HG02759 (cell line): ENCODE results near the gene DENND5B.
A peak's percentile ranks its signal among the peaks of the same experiment; 100 is the strongest.
"Not testable (repeated sequence)": the region's sequence is repeated elsewhere in the genome, so short reads cannot be mapped to it uniquely, and the experiment has no call there.

Experiments
- ATAC-seq: cut with Tn5 transposase; IDR thresholded peaks from one replicate; pipeline ENCODE4 v1.9.1; 2021; ENCODE audit warnings: mild to moderate bottlenecking, moderate library complexity; ENCODE audit not compliant: unreplicated experiment

The DENND5B gene

DNA sequence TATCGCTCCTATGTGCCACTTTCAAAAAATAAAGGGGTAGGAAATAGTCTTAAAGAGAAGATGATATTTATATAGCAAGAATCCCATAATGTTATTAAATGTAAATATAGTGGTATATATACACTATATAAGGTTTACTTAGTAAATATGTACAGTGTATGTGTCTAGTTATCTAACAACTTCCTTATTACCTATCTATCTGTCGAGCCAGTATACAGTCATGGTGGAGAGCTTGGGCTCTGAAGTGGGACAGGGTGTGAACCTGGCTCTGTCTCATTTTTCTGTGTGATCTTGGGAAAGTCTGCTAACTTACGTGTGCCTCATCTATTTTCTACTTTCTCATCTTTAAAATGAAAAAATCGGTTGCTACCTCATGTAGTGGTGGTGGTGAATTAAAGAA lies 202.2 kb downstream of the DENND5B start:
- no peak for ATAC-seq

DNA sequence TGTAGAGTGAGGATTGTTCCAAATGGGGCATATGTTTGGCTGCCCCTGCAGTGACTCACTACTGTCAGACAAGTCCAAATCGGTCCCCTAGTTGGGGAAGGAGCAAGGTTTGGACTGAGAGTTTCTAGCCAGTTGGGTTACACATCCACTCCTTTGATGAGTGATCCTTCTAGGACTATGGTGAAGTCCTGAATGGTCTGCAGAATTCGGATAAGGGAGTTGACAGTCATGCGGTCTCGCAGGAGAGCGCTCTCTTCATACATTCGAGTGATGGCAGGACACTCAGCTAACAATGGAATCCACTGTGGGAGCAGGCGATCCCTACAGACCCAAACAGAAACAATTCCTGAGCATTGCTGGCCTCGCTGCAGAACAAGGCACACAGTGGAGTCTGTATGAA lies 203.5 kb downstream of the DENND5B start:
- no peak for ATAC-seq

DNA sequence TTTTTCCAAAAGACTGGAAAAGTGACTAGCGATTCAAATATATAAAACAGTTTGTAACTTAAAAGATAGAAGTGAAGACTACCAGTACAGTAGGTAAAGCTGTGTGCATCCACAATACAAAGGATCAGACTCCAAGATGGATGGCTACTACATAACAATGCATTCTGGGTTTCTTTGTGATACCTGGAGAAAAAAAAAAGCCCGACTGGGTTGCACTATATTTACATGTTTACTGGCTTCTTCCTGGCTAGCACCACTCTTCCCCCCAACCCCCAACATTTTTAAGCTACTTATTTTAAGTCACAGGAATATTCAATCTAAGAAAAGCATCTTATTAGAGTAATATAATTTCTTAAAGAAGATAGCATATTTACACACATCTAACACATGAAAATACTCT lies 203.9 kb downstream of the DENND5B start:
- no peak for ATAC-seq

DNA sequence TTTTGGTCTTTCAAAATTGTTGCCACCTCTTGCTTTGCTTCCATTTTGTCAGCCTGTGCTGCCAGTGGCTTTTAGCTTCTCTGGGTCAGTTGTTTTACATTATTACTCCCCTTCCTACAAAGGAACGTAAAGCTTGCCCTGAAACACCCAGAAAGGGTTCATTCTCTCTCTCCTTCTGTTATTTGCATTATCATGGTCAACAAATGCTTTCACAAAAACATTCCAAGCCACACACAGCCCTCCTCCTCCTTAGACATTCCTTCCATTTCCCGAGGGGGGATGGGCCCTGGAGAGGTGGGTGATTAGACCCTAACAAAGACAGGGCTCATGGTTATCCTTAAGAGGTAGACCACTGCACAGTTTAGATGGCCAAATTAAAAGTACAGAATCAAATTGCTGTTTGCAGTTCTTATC lies 204.6 kb downstream of the DENND5B start:
- no peak for ATAC-seq

DNA sequence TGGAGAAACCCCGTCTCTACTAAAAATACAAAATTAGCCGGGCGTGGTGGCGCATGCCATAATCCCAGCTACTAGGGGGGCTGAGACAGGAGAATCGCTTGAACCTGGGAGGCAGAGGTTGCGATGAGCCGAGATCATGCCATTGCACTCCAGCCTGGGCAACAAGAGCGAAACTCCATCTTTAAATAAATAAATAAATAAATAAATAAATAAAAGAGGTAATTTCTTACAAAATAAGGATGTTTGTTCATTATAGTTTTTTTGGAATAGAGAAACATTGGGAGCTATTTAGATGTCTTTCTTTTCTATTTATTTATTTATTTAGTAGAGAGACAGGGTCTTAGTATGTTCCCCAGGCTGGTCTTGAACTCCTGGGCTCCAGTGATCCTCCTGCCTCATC lies 213.7 kb downstream of the DENND5B start:
- not testable (repeated sequence) for ATAC-seq

DNA sequence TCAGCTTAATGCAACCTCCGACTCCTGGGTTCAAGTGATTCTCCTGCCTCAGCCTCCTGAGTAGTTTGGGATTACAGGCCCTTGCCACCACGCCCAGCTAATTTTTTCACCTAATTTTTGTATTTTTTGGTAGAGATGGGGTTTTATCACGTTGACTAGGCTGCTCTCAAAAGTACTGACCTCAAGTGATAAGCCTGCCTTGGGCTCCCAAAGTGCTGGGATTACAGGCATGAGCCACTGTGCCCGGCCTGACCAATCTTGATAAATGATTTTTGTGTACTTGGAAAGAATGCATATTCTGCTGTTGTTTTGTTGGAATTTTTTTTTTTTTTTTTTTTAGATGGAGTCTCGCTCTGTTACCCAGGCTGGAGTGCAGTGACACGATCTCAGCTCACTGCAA lies 215.5 kb downstream of the DENND5B start:
- ATAC-seq = not testable (repeated sequence)

DNA sequence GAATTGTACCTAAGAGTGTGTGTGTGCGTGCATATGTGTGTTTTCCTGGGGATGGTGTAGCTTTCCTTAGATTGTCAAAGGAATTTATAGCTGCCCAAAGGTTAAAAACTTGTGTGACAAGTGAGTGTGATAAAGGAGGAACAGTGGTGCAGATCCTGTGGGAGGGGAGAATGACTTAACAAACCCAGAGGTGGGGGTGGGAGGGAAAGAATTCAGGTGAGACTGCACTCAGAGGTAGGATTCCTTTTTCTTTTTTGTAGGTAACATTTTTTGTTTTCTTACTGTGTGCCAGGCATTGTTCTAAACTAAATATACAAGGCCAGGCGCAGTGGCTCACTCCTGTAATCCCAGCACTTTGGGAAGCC lies 219.7 kb downstream of the DENND5B start:
- no peak for ATAC-seq

DNA sequence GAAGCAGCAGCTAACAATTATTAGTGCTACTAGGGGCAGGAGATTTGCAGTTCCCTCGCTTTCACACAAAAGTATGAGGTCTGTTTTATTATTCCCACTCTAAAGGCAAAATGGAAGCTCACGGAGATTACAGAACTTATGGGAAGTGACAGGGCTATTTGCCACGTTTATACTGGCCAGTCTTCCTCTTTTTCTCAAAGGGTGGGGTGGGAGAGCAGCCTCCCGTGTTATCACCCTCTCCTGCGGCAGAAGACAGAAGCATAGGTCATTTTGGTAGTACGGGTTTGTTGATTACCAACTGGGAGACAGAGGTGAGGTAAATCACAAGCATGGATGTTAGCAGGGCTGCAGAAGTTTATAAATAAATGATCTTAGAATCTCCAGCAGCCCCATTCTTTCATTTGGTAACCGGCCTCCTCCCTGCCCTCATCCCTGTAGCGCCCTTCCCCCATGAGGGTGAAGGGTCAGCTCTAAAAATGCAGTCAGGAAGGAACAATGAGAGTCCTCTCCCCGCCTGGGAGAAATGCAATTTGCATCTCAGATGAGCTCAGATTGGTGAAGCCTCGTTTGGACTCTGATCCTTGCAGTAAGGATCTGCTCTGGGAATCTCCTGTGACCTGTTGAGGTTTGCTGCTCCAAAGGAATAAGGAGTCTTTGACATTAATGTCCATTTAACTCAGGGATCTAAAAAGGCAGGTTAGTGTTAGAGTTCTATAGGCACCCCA lies 220.2 kb downstream of the DENND5B start:
- ATAC-seq = no peak

DNA sequence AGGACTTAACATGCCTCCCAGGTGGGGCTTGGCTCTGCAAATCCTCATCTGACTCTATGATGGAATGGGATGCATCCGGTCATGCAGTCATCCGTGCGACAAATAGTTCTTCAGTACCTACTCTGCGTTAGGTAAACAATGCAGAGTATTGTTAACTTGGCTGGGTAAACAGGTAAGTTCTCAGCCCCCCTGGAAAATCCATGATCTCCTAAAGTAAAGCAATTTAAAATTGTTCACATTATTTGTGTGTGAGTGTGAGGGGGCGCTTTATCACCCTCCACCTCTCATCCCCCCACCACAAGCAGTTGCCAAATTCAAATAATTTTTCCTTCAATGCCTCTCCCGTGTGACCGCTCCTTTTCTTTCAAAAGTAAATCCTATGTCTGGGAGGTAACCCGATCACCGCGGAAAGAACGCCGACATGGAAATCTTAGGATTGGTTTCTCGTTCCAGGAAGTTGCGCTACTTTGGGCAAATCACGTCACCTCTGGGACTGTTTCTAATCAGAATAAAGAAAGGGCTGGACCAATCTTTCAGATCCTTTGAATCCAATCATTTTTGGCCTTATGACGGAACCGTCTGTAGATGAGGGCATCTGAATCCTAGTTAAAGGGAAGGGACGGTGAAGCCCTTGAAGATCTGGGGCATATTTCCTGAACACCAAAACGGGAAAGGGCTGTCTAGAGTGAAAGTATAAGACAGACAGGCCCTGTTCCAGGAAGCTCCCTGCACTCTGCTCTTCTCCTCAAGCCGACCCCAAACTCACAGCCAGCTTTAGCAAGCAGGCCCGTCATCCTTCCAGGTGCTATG lies 221.0 kb downstream of the DENND5B start:
- no peak for ATAC-seq

DNA sequence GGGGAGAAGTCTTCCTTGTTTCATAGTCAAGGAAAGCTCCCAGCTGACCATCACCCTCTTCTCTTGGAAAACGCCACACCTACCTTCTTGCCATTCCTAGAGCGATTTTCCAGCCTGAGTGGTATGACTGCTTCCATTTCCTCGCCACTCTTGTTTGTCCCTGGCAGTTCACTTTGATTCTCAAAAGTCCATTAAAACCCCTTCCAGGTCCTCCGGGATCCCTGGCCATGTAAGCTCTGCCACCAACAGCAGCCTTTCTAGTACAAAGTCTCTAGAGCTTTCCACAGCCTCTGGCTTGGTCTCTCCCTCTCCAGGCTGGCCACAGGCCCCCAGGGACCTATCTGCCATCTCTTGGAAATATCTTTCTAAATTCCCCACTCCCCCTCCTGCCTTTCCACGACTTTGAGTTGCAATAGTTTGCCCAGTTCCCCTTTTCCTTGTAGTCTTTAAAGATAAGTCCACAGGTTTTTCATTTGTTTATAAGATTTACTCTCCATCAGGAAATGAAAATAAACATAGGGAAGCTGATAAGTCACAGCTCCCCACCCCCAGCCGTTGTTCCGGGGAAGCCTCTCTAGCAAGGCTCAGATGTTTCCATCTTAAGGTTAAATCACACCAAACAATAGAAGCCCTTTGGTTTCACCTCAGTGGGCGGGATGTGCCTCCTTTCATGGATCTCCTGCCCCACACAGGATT lies 222.1 kb downstream of the DENND5B start:
- ATAC-seq = no peak

DNA sequence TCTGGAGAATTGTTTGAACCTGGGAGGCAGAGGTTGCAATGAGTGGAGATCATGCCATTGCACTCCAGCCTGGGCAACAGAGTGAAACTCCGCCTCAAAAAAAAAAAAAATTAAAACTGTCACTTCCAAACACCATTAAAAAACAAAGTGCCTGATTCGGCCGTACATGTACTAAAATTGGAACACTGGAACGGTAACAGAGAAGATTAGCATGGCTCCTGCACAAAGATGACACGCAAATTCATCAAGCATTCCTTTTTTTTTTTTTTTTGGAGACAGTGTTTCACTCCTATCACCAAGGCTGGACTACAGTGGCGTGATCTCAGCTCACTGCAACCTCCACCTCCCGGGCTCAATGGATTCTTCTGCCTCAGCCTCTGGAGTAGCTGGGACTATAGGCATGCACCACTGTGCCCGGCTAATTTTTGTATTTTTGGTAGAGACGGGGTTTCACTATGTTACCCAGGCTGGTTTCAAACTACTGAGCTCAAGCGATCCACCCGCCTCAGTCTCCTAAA lies 224.8 kb downstream of the DENND5B start:
- no peak for ATAC-seq

DNA sequence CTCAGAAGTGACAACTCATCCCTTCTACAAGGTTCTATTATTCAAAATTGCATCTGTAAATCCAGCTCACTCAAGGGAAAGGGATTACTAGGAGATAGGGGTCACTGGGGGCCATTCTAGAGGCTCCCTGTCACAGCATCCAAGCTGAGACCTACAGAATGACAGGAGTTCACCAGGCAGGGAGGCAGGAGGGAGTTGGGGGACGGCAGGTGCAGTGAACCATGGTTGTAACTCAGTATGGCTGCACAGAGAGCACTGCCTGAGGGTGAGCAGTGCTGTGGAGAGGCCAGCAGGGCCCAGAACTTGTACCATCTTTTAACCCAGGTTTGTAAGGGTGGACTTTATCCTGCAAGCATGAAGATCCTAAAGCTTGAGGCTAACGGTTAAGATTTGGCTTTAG lies 227.1 kb downstream of the DENND5B start:
- no peak for ATAC-seq

DNA sequence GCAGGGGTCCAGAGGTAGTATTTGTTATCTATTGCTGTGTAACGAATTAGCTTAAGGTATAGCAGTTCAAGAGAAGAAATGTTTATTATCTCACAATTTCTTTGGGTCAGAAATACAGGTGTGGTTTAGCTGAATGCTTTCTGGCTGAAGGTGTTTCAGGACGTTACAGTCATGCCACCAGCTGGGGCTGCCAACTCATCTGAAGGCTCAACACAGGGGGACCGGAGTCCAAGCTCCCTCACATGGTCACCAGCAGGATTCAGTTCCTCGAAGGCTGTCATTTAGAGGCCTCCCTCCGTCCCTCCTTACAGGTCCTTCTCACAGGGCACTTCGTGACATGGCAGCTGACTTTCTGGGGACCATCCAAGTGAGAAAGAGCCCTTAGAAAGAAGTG lies 227.5 kb downstream of the DENND5B start:
- peak; percentile 2 for ATAC-seq

DNA sequence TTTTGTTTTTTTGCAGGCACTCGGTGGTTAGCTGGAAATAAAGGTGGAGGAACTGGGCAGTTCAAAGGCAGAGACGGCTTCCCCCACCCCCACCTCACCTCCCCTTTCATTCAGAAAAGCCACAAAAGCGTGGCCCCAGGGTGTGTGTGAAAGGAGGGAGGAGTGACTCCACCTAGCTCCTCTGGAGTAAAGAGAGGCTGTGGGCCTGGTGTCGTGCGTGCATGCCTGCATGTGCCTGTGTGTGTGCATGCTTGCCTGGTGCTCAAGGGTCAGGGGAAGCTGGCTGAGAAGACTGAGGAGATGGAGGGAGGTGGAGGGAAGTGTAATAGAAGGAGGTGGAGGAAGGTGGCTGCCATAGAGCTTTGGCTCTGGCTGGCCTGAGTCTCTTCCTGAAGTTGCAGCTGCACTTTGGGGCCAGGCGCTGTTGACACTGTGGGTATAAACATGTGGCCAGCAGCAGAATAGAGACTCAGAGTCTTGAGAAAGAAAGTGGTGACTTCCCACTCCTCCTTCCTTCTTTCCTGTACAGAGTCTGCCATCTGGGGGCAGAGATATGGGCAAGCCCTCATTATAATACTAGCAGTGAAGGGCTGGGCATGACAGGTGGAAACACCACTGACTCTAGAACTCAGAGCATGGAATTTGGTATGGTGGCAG lies 228.0 kb downstream of the DENND5B start:
- peak; percentile 79 for ATAC-seq

DNA sequence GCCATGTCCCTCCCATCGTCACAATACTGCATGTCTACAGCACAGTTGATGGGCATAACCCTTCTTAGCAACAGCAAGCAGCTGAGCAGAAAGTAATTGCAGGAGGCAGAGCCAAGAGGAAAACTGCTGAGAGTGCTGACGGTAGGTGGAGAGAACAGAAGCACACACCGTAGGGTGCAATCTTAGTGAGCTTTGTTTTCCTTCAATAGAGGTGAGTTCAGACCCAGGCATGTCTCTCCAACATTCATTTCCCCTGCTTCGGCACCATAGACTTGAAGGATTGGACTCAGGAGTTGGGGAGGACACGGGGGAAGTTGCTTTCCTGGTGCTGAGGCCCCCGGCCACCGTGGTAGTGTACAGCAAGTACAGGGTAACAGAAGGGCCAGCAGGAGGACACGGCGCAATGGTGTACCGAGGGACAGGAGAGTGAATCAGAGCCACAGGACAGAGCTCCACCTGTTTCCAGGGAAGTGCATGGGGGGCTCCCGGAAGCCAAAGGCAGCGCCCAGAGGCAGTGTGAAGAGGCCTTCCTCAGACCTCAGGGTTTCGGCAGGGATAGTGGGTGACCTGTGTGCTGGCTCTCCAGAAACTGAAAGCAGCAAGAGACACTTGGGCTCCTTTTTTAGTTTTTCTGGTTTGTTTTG lies 228.7 kb downstream of the DENND5B start:
- ATAC-seq = no peak

DNA sequence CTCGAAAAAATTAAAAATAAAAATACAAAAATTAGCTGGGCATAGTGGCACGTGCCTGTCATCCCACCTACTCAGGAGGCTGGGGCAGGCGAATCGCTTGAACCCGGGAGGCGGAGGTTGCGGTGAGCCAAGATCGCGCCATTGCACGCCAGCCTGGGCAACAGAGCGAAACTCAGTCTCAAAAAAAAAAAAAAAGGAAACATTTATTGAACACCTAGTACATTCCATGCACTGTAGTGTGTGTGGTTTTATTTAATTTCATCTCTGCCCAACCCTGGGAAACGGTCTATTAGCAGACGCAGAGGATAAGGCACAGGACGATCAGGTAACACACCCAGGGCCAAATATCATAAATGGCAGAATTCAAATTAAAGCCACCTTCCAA lies 229.2 kb downstream of the DENND5B start:
- no peak for ATAC-seq

DNA sequence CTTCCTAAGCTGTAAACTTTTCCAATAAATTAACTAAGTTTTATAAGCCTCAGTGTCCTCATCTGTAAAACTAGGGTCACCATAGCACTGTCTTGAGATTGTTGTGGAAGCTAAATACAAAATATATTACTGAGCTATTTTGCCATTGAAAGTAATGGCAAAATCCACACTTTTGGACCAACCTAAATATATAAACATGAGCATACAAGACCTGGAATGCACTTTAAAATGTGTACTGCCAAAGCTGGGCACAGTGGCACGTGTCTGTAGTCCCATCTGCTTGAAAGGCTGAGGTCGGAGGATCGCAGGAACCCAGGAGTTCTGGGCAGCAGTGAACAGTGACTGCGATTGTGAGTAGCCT lies 235.2 kb downstream of the DENND5B start:
- ATAC-seq = no peak

DNA sequence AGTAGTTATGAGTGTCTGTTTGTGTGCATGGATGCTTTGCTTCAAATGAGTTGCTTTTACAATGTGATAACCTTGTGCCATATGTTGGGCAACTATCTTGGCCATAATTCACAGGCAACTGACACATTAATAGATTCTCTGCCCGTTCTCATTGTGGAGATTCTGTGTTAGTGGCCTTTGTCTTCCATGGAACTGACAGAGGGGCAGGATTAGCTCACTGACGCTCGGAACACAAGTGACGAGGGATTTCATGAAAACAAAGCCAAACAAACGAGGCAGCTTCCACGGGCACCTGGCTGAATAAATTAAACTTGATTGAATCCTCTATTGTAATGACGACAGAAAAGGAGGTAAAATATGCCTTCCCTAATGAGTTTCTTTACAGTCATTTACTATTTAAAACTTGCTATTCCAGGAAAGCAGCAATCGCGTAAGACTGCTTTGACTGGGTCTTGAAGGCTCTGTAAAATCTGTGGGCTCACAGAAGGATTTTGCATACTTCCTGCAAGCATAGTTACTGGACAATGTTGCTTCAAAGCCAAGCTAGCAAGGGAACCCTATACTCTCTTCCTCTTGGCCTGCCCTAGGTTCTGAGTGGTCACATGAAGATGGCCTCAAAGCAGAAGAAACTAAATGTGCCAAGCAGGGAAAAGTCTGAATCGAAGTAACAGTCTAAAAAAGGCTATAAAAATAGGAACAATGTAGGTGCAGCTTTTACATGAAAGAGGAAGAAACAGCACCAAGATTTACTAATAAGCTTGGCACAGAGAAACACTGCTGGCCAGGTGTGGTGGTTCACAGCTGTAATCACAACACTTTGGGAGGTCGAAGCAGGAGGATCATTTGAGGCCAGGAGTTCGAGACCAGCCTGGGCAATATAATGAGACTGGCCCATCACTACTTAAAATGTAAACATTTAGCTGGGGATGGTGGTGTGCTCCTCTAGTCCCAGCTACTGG lies 236.9 kb downstream of the DENND5B start:
- no peak for ATAC-seq

DNA sequence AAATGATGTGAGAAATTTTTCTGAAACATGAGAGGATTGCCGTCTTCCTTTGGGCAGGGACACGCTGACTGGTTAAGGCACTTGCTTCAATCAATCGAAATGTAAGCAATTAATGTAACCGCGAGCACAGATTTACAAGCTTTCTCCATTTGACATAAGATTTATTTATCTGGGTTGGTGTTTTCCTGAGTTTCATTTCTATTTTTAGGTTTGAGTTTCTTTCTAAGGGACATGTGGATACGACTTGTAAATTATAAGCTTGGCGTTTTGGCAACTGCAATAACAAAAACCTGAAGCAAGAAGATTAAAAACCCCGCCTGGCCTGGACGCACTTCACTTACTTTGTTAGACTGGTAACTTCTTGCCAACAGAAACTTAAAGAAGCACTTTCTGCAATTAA lies 244.7 kb downstream of the DENND5B start:
- ATAC-seq = no peak

DNA sequence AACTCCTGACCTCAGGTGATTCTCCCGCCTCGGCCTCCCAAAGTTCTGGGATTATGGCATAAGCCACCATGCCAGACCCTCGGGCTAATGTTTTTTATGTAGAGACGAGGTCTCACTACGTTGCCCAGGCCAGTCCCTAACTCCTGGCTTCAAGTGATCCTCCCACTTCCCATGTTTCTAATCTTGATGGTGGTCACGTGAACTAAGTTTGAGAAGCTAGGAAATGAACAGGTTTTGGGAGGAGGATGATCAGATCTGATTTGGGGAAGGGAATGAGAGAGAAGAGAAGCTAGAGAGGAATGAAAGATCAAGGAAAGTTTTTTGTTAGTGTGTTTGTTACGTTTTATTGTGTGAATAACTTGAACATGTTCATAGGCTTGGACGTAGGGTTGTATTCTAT lies 247.8 kb downstream of the DENND5B start:
- ATAC-seq = no peak
